ENCODE data around the gene FAM167B.

FAM167B gene

GRCh38 chr1:32266921-32267591 lies 20.0 kb downstream of the FAM167B start:
- Histone ChIP-seq H3K4me1 (ENCODE audit: control insufficient read depth, low read length) (peaks cover 71% of the 10 kb centered on the region), H3K9me3 (ENCODE audit: control insufficient read depth, insufficient read depth, low read length) (no peaks in the 10 kb centered on the region), H3K79me2 (ENCODE audit: control insufficient read depth, low read length) (peaks cover 32% of the 10 kb centered on the region), H3K36me3 (ENCODE audit: control insufficient read depth, low read length) (peaks cover 24% of the 10 kb centered on the region), H3K4me3 (ENCODE audit: low read length) (peak overlapping the region; percentile 28; the same call in 1 of the 2 replicates), H3K4me2 (ENCODE audit: low read length) (peak overlapping the region; percentile 64), H3K27ac (ENCODE audit: low read depth, low read length) (peak overlapping the region; percentile 81), H4K20me1 (ENCODE audit: control insufficient read depth, insufficient read depth, low read depth, low read length) (no peaks in the 10 kb centered on the region), H3F3A (ENCODE audit: control insufficient read depth, insufficient read depth) (peaks cover 51% of the 10 kb centered on the region), H3K27me3 (ENCODE audit: control insufficient read depth, low read length) (no peaks in the 10 kb centered on the region), H3K9me2 (replicated peaks; ENCODE audit: control insufficient read depth, low read length) (no peaks in the 10 kb centered on the region)
- TF ChIP-seq CTCF (IDR thresholded peaks at IDR 0.05; ENCODE audit: low read depth, low read length, poor library complexity, severe bottlenecking) = no peak
- TF ChIP-seq EZH2phosphoT487 (IDR thresholded peaks at IDR 0.05; ENCODE audit: borderline replicate concordance, low read length) = no peak

GRCh38 chr1:32269744-32270143 lies 22.7 kb downstream of the FAM167B start:
- Histone ChIP-seq H3K9me2 (replicated peaks; ENCODE audit: control insufficient read depth, low read length) (no peaks in the 10 kb centered on the region), H3K4me3 (ENCODE audit: low read length) (no peak overlapping the region), H3F3A (ENCODE audit: control insufficient read depth, insufficient read depth) (peaks cover 32% of the 10 kb centered on the region), H3K4me2 (ENCODE audit: low read length) (no peak overlapping the region), H4K20me1 (ENCODE audit: control insufficient read depth, insufficient read depth, low read depth, low read length) (no peaks in the 10 kb centered on the region), H3K27ac (ENCODE audit: low read depth, low read length) (no peak overlapping the region), H3K79me2 (ENCODE audit: control insufficient read depth, low read length) (peaks cover 40% of the 10 kb centered on the region), H3K27me3 (ENCODE audit: control insufficient read depth, low read length) (no peaks in the 10 kb centered on the region), H3K4me1 (ENCODE audit: control insufficient read depth, low read length) (peaks cover 71% of the 10 kb centered on the region), H3K9me3 (ENCODE audit: control insufficient read depth, insufficient read depth, low read length) (no peaks in the 10 kb centered on the region), H3K36me3 (ENCODE audit: control insufficient read depth, low read length) (peaks cover 20% of the 10 kb centered on the region)
- TF ChIP-seq EZH2phosphoT487 (IDR thresholded peaks at IDR 0.05; ENCODE audit: borderline replicate concordance, low read length) = no peak
- TF ChIP-seq CTCF (IDR thresholded peaks at IDR 0.05; ENCODE audit: low read depth, low read length, poor library complexity, severe bottlenecking) = no peak

GRCh38 chr1:32272557-32273390 lies 25.8 kb downstream of the FAM167B start:
- Histone ChIP-seq H3K4me3 (ENCODE audit: low read length) (peak overlapping the region; percentile 57), H4K20me1 (ENCODE audit: control insufficient read depth, insufficient read depth, low read depth, low read length) (no peaks in the 10 kb centered on the region), H3K4me1 (ENCODE audit: control insufficient read depth, low read length) (peaks cover 43% of the 10 kb centered on the region), H3K9me3 (ENCODE audit: control insufficient read depth, insufficient read depth, low read length) (no peaks in the 10 kb centered on the region), H3K27ac (ENCODE audit: low read depth, low read length) (peak overlapping the region; percentile 79), H3K36me3 (ENCODE audit: control insufficient read depth, low read length) (peaks cover 36% of the 10 kb centered on the region), H3K79me2 (ENCODE audit: control insufficient read depth, low read length) (peaks cover 24% of the 10 kb centered on the region), H3K27me3 (ENCODE audit: control insufficient read depth, low read length) (no peaks in the 10 kb centered on the region), H3K9me2 (replicated peaks; ENCODE audit: control insufficient read depth, low read length) (no peaks in the 10 kb centered on the region), H3K4me2 (ENCODE audit: low read length) (peak overlapping the region; percentile 88), H3F3A (ENCODE audit: control insufficient read depth, insufficient read depth) (peaks cover 15% of the 10 kb centered on the region)
- no peak for TF ChIP-seq CTCF (IDR thresholded peaks at IDR 0.05; ENCODE audit: low read depth, low read length, poor library complexity, severe bottlenecking)
- no peak for TF ChIP-seq EZH2phosphoT487 (IDR thresholded peaks at IDR 0.05; ENCODE audit: borderline replicate concordance, low read length)

Data from DOHH2 (cell line).